Suprapubic skin (tissue), 4 donors: ENCODE measurements around the gene OSGIN1. TPM values are rescaled to one million over a fixed set of nuclear protein-coding genes. Genes with fewer than 3 reads are reported as not detected.

Experiments used
- DNase-seq, 2 donors: peaks; one replicate each; pipeline ENCODE4 v3.0.0-alpha.2; 2019; ENCODE audit warnings: low spot score in 2 of 2
- H3K27ac ChIP-seq: fragments of 200-600 bp; sonication (generic); one replicate; pipeline ENCODE4 v1.5.1; 2019
- H3K27me3 ChIP-seq: fragments of 200-600 bp; sonication (generic); one replicate; pipeline ENCODE4 v1.5.1; 2019
- H3K36me3 ChIP-seq: fragments of 200-600 bp; sonication (generic); one replicate; pipeline ENCODE4 v1.5.1; 2019
- H3K4me1 ChIP-seq: fragments of 200-600 bp; sonication (generic); one replicate; pipeline ENCODE4 v1.5.1; 2019
- H3K4me3 ChIP-seq: fragments of 200-600 bp; sonication (generic); one replicate; pipeline ENCODE4 v1.5.1; 2019; ENCODE audit warnings: mild to moderate bottlenecking
- H3K9me3 ChIP-seq: fragments of 200-600 bp; sonication (generic); one replicate; pipeline ENCODE4 v1.5.1; 2019
- CTCF ChIP-seq, 2 donors: fragments of 200-600 bp in 1 of 2; fragments of 450-650 bp in 1 of 2; sonication (generic) in 1 of 2; IDR thresholded peaks; one replicate each; pipeline ENCODE4 v1.5.1; 2016 to 2019; ENCODE audit warnings: antibody characterized with exemption in 2 of 2, mild to moderate bottlenecking in 1 of 2, moderate library complexity in 1 of 2
- EP300 ChIP-seq: sonication (generic); formaldehyde crosslinking; IDR thresholded peaks from one replicate; pipeline ENCODE4 v1.6.1; 2017; ENCODE audit warnings: antibody characterized with exemption
- POLR2A ChIP-seq, 2 donors: fragments of 450-650 bp; IDR thresholded peaks; one replicate each; pipeline ENCODE4 v1.6.1; 2017; ENCODE audit warnings: antibody characterized with exemption in 2 of 2, mild to moderate bottlenecking in 2 of 2, moderate library complexity in 2 of 2
- POLR2AphosphoS5 ChIP-seq, 3 donors: sonication (generic); formaldehyde crosslinking; IDR thresholded peaks; one replicate each; pipeline ENCODE4 v1.6.1; 2017; ENCODE audit warnings: antibody characterized with exemption in 3 of 3
- WGBS: methylation state at CpG from one replicate; pipeline ENCODE4 v1.1.5; 2018; 5-methylcytosine and 5-hydroxymethylcytosine counted together
- total RNA-seq, 4 donors: library from RNA; depleted of rRNA; stranded (reverse); fragments of >200 nt; gene quantifications; one replicate each; pipeline ENCODE4 v1.1.0, GENCODE V29; 2016

The OSGIN1 gene
- total RNA-seq, 4 donors from 2014 or later: 1.0 to 2.2 (median 1.5) TPM

GRCh38 chr16:83980794-83981193 lies 27.8 kb downstream of the OSGIN1 start:
- DNase-seq: no peak
- no peaks in the 10 kb centered on the region for H3K9me3 ChIP-seq
- H3K27me3 ChIP-seq: peaks cover 11% of the 10 kb centered on the region
- 94% methylated on average over 2 of the region's 2 CpGs for WGBS
- H3K36me3 ChIP-seq: no peaks in the 10 kb centered on the region
- H3K4me3 ChIP-seq: no peak overlapping the region
- TF ChIP-seq EP300: no peak
- TF ChIP-seq POLR2A (IDR thresholded peaks at IDR 0.05): no peak
- no peak for TF ChIP-seq CTCF (IDR thresholded peaks at IDR 0.05)
- TF ChIP-seq POLR2AphosphoS5 (IDR thresholded peaks at IDR 0.05): no peak
- no peaks in the 10 kb centered on the region for H3K4me1 ChIP-seq
- no peak overlapping the region for H3K27ac ChIP-seq

- Histone ChIP-seq H3K27ac (no peak overlapping the region), H3K4me3 (no peak overlapping the region), H3K27me3 (peaks cover 17% of the 10 kb centered on the region), H3K4me1 (no peaks in the 10 kb centered on the region), H3K36me3 (no peaks in the 10 kb centered on the region), H3K9me3 (no peaks in the 10 kb centered on the region)
- WGBS: 99% methylated on average over 5 of the region's 8 CpGs
- DNase-seq: no peak
- no peak for TF ChIP-seq CTCF (IDR thresholded peaks at IDR 0.05)
- no peak for TF ChIP-seq POLR2AphosphoS5 (IDR thresholded peaks at IDR 0.05)
- TF ChIP-seq POLR2A (IDR thresholded peaks at IDR 0.05): no peak
- TF ChIP-seq EP300: no peak
Observed at GRCh38 chr16:83981799-83982198, 28.8 kb downstream of the OSGIN1 start.

- Histone ChIP-seq H3K4me3 (no peak overlapping the region), H3K27me3 (peaks cover 18% of the 10 kb centered on the region), H3K9me3 (no peaks in the 10 kb centered on the region), H3K4me1 (no peaks in the 10 kb centered on the region), H3K36me3 (no peaks in the 10 kb centered on the region), H3K27ac (no peak overlapping the region)
- DNase-seq: no peak
- WGBS: 46% methylated on average over 4 of the region's 4 CpGs
- TF ChIP-seq POLR2A (IDR thresholded peaks at IDR 0.05) (no peak), POLR2AphosphoS5 (IDR thresholded peaks at IDR 0.05) (no peak), CTCF (IDR thresholded peaks at IDR 0.05) (no peak), EP300 (no peak)
Observed at GRCh38 chr16:83983491-83983890, 30.5 kb downstream of the OSGIN1 start.

GRCh38 chr16:83989300-83989699 lies 36.3 kb downstream of the OSGIN1 start:
- Histone ChIP-seq H3K4me3 (no peak overlapping the region), H3K4me1 (no peaks in the 10 kb centered on the region), H3K27me3 (peaks cover 29% of the 10 kb centered on the region), H3K27ac (no peak overlapping the region), H3K36me3 (no peaks in the 10 kb centered on the region), H3K9me3 (no peaks in the 10 kb centered on the region)
- WGBS: 48% methylated on average over 8 of the region's 8 CpGs
- no peak for TF ChIP-seq CTCF (IDR thresholded peaks at IDR 0.05)
- no peak for TF ChIP-seq EP300
- no peak for TF ChIP-seq POLR2A (IDR thresholded peaks at IDR 0.05)
- no peak for TF ChIP-seq POLR2AphosphoS5 (IDR thresholded peaks at IDR 0.05)
- DNase-seq: no peak

GRCh38 chr16:83990492-83990891 lies 37.5 kb downstream of the OSGIN1 start:
- H3K4me3 ChIP-seq: no peak overlapping the region
- 98% methylated on average over 11 of the region's 11 CpGs for WGBS
- no peak for DNase-seq
- TF ChIP-seq POLR2AphosphoS5 (IDR thresholded peaks at IDR 0.05): no peak
- TF ChIP-seq CTCF (IDR thresholded peaks at IDR 0.05): no peak
- TF ChIP-seq POLR2A (IDR thresholded peaks at IDR 0.05): no peak
- TF ChIP-seq EP300: no peak
- no peaks in the 10 kb centered on the region for H3K4me1 ChIP-seq
- no peak overlapping the region for H3K27ac ChIP-seq
- no peaks in the 10 kb centered on the region for H3K36me3 ChIP-seq
- no peaks in the 10 kb centered on the region for H3K9me3 ChIP-seq
- H3K27me3 ChIP-seq: peaks cover 24% of the 10 kb centered on the region
